GM20000 (cell line): ENCODE results near the gene XRRA1.
"Not testable (repeated sequence)": the region's sequence is repeated elsewhere in the genome, so short reads cannot be mapped to it uniquely, and the experiment has no call there.

Experiments
- DNase-seq: peaks from one replicate; pipeline ENCODE4 v3.0.0; 2012; ENCODE audit warnings: low spot score
- CTCF ChIP-seq: IDR thresholded peaks from 2 replicates; pipeline ENCODE4 v1.5.1; 2012; ENCODE audit warnings: mild to moderate bottlenecking, control low read depth; ENCODE audit errors: extremely low read depth, missing control alignments

XRRA1 gene

GRCh38 chr11:74826901-74827300 is 122.0 kb downstream of the XRRA1 start:
- DNase-seq: no peak
- TF ChIP-seq CTCF: no peak

- DNase-seq: not testable (repeated sequence)
These were observed 123.3 kb downstream of the XRRA1 start for GRCh38 chr11:74825596-74825995.

GRCh38 chr11:74824285-74824982 is 124.5 kb downstream of the XRRA1 start:
- DNase-seq: no peak
- TF ChIP-seq CTCF: no peak

- DNase-seq: no peak
- TF ChIP-seq CTCF: no peak
These were observed 126.7 kb downstream of the XRRA1 start for GRCh38 chr11:74822170-74822569.

- DNase-seq: no peak
- no peak for TF ChIP-seq CTCF
These were observed 128.1 kb downstream of the XRRA1 start for GRCh38 chr11:74820763-74821162.

- DNase-seq: no peak
- TF ChIP-seq CTCF: no peak
These were observed 129.5 kb downstream of the XRRA1 start for GRCh38 chr11:74819400-74819799.

- DNase-seq: no peak
- TF ChIP-seq CTCF: no peak
These were observed 130.5 kb downstream of the XRRA1 start for GRCh38 chr11:74818283-74818946.

- TF ChIP-seq CTCF: no peak
- no peak for DNase-seq
These were observed 132.2 kb downstream of the XRRA1 start for GRCh38 chr11:74816664-74817063.
